Measurements from ENCODE around the gene CCNK.

DNA sequence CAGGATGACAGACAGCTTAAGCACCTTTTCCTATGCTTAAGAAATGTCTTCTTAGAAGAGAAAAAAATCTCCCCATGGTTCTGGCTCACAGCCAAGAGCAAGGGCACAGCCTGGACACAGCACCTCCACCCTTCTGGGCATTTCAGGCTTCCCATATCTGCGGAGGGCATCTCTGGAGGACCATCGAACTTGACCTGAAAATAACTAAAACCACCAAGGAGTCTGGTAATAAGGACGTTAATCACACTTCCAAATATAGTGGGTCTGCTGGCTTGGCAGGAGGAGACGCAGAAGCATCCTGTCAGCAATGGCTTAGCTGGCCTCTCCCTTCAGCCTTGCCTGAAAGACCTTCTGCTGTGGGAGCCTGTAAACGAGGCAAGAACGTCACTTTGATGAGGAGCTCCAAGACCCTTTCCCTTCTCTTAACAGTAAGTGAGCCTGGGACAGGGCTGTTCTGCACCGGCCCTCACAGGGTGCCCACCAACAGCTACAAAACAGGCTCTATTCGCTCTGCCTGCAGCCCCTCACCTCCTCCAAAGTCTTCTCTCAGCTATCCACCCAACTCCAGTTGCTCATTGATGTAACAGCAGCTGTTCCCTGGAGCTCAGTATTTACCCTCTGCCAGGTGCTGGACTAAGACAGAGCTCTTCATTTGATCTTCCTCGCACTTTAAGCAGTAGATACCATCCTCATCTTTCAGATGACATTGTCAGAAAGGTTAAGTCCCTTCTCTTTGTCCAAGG is 13.7 kb upstream of the CCNK start:
- TF ChIP-seq, protein P1, sequence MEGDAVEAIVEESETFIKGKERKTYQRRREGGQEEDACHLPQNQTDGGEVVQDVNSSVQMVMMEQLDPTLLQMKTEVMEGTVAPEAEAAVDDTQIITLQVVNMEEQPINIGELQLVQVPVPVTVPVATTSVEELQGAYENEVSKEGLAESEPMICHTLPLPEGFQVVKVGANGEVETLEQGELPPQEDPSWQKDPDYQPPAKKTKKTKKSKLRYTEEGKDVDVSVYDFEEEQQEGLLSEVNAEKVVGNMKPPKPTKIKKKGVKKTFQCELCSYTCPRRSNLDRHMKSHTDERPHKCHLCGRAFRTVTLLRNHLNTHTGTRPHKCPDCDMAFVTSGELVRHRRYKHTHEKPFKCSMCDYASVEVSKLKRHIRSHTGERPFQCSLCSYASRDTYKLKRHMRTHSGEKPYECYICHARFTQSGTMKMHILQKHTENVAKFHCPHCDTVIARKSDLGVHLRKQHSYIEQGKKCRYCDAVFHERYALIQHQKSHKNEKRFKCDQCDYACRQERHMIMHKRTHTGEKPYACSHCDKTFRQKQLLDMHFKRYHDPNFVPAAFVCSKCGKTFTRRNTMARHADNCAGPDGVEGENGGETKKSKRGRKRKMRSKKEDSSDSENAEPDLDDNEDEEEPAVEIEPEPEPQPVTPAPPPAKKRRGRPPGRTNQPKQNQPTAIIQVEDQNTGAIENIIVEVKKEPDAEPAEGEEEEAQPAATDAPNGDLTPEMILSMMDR (IDR thresholded peaks at IDR 0.05): no peak
- no peak for TF ChIP-seq POLR2AphosphoS5 (IDR thresholded peaks at IDR 0.05)

All from transverse colon (tissue), 4 donors.